ENCODE results near the gene HBA1. TPM values are rescaled to one million over a fixed set of nuclear protein-coding genes. Genes with fewer than 3 reads are reported as not detected.
"Not testable (repeated sequence)": the region's sequence is repeated elsewhere in the genome, so short reads cannot be mapped to it uniquely, and the experiment has no call there.

The HBA1 gene
- 48.1 and 106 TPM in 2 replicates for total RNA-seq (2011; cell fraction: chromatin; rRNA removed; ENCODE audit: low replicate concordance)
- total RNA-seq (2011; cell fraction: nucleolus; rRNA removed), result 358 and 373 TPM in 2 replicates
- total RNA-seq (2011; cell fraction: nucleoplasm; rRNA removed), result 287 and 376 TPM in 2 replicates
- total RNA-seq (2014; rRNA removed) (833 and 1,312 TPM in 2 replicates), total RNA-seq (2014; rRNA removed; fragmentation: Illumina TruSeq; extraction: Trizol) (75.7 and 128 TPM in 2 replicates), total RNA-seq (2015; rRNA removed; fragmentation: Illumina TruSeq; extraction: Trizol) (235 and 260 TPM in 2 replicates), total RNA-seq (2021) (2,388 and 2,454 TPM in 2 replicates), polyA plus RNA-seq (2011; rRNA removed) (225 and 945 TPM in 2 replicates), polyA plus RNA-seq (2014; fragmentation: Illumina TruSeq; extraction: Trizol) (380 and 1,790 TPM in 2 replicates), polyA plus RNA-seq (2014; fragmentation: Nextera tagmentation; extraction: Ambion mirVana) (100 to 1,000 TPM; 280 to 426 TPM), polyA plus RNA-seq (2014; rRNA removed) (1,187 and 1,422 TPM in 2 replicates), polyA minus RNA-seq (2011; rRNA and poly(A)+ RNA removed) (234 and 324 TPM in 2 replicates), Bru-seq, nascent RNA (percentile 64 among the genes with signal in this experiment), BruChase-seq, experiment 1, labeled RNA remaining after a 2-hour chase (percentile 60 among the genes with signal in this experiment), BruChase-seq, experiment 2, labeled RNA remaining after a 6-hour chase (percentile 62 among the genes with signal in this experiment)
- polyA plus RNA-seq (2011; cell fraction: cytosol; rRNA removed), result 1,412 and 5,030 TPM in 2 replicates
- 376 and 755 TPM in 2 replicates for polyA plus RNA-seq (2011; cell fraction: nucleus; rRNA removed)
- 890 and 2,659 TPM in 2 replicates for polyA plus RNA-seq (2012)
- polyA minus RNA-seq (2011; cell fraction: cytosol; rRNA and poly(A)+ RNA removed), result 1,514 and 1,646 TPM in 2 replicates
- 170 and 258 TPM in 2 replicates for polyA minus RNA-seq (2011; cell fraction: nucleus; rRNA and poly(A)+ RNA removed)
- long read RNA-seq, experiment 1, transcript HBA1-203 (2 exons, 674 nt), result minor isoform, 471 of 1,452 reads
- long read RNA-seq, experiment 1, transcript HBA1-201 (3 exons, 577 nt), result major isoform, 873 of 1,452 reads
- long read RNA-seq, experiment 1, transcript HBA1-204 (2 exons, 410 nt), result minor isoform, 5 of 1,452 reads
- long read RNA-seq, experiment 1, transcript HBA1-202 (3 exons, 504 nt), result minor isoform, 48 of 1,452 reads
- long read RNA-seq, experiment 1, partial matches to known transcripts, result 1 of 1,452 reads
- long read RNA-seq, experiment 1, other reads (novel, unspliced or antisense), result 54 of 1,452 reads
- long read RNA-seq, experiment 2, transcript HBA1-202 (3 exons, 504 nt), result minor isoform, 364 of 6,361 reads
- long read RNA-seq, experiment 2, transcript HBA1-201 (3 exons, 577 nt), result major isoform, 5,784 of 6,361 reads
- long read RNA-seq, experiment 2, transcript HBA1-203 (2 exons, 674 nt), result minor isoform, 127 of 6,361 reads
- long read RNA-seq, experiment 2, transcript HBA1-204 (2 exons, 410 nt), result minor isoform, 14 of 6,361 reads
- long read RNA-seq, experiment 2, partial matches to known transcripts, result 43 of 6,361 reads
- long read RNA-seq, experiment 2, other reads (novel, unspliced or antisense), result 29 of 6,361 reads
- long read RNA-seq, experiment 3, transcript HBA1-201 (3 exons, 577 nt), result major isoform, 1,049 of 1,166 reads
- long read RNA-seq, experiment 3, transcript HBA1-203 (2 exons, 674 nt), result minor isoform, 45 of 1,166 reads
- long read RNA-seq, experiment 3, transcript HBA1-202 (3 exons, 504 nt), result minor isoform, 49 of 1,166 reads
- long read RNA-seq, experiment 3, partial matches to known transcripts, result 0 of 1,166 reads
- long read RNA-seq, experiment 3, other reads (novel, unspliced or antisense), result 19 of 1,166 reads

- Histone ChIP-seq H3K9ac (ENCODE audit: insufficient read depth in 1 of 2, low read depth in 2 of 2, low read length in 2 of 2) (peak within 1 kb of the TSS; percentile 63 to 88), H3K4me3 (peak within 1 kb of the TSS; percentile 55), H3K27ac (ENCODE audit: extremely low read depth, low read depth, low read length) (peak within 1 kb of the TSS; percentile 57; the same call in 2 of the 3 replicates), H3K4me1 (replicated peaks in 1 of 2; ENCODE audit: control insufficient read depth in 2 of 2, insufficient read depth in 2 of 2, low read length in 2 of 2) (peaks cover 28 to 54% of the 10 kb centered on the region in 2 experiments; a peak in 4 of 5 replicates), H3K79me2 (ENCODE audit: control insufficient read depth, insufficient read depth, low read length) (peaks cover 49% of the 10 kb centered on the region), H3K4me2 (ENCODE audit: insufficient read depth, low read length) (peak within 1 kb of the TSS; percentile 80), H3K36me3 (ENCODE audit: control insufficient read depth, insufficient read depth, low read length) (peaks cover 21% of the 10 kb centered on the region)
- H3K9me3 ChIP-seq (replicated peaks; ENCODE audit: control insufficient read depth, insufficient read depth, low read depth, low read length); H3K9me1 ChIP-seq (ENCODE audit: control insufficient read depth, insufficient read depth, low read length); H4K20me1 ChIP-seq (replicated peaks; ENCODE audit: control insufficient read depth, insufficient read depth, low read length); intact Hi-C loops (cut with micrococcal nuclease); H2AFZ ChIP-seq (ENCODE audit: low read depth, low read length); DNase-seq (ENCODE audit: extremely low read depth in 1 of 4, low spot score in 3 of 4); H3K27me3 ChIP-seq (ENCODE audit: control insufficient read depth in 2 of 2, insufficient read depth in 2 of 2, low read length in 2 of 2); CTCF ChIA-PET (ENCODE audit: low intra/inter-chr PET ratio); in situ Hi-C loops (cut with MboI): not testable (repeated sequence)
- POLR2A ChIA-PET, result interaction anchor here (0.6 to 1.8 kb wide), 3 partner anchors 79 to 111 kb away, joined by 4 to 8 read pairs (median 7); no protein-coding TSS in a partner anchor
- TF ChIP-seq POLR2AphosphoS5 (IDR thresholded peaks at IDR 0.05; ENCODE audit: control insufficient read depth, insufficient read depth, low read depth, low read length), result peak; percentile 15; the same call in 1 of the 2 replicates
- peak; percentile 74 for TF ChIP-seq POLR2G (IDR thresholded peaks at IDR 0.05; ENCODE audit: low read depth, low read length)
- peak; percentile 23; the same call in 1 of the 2 replicates for TF ChIP-seq PHF8 (IDR thresholded peaks at IDR 0.05; ENCODE audit: borderline replicate concordance, low read length)
- TF ChIP-seq E2F6 (IDR thresholded peaks at IDR 0.05; ENCODE audit: borderline replicate concordance in 1 of 2, extremely low read depth in 1 of 2, insufficient read depth in 1 of 2, insufficient read length in 1 of 2, low read depth in 1 of 2, low read length in 1 of 2, poor library complexity in 1 of 2, severe bottlenecking in 1 of 2), result peak in 1 of 2 experiments; percentile 22
- peak; percentile 26; the same call in 1 of the 2 replicates for TF ChIP-seq ZFX (CRISPR knock-in tag; IDR thresholded peaks at IDR 0.05)
- TF ChIP-seq RBFOX2 (IDR thresholded peaks at IDR 0.05; ENCODE audit: low read depth, low read length), result peak; percentile 68
- TF ChIP-seq CXXC5 (CRISPR knock-in tag; IDR thresholded peaks at IDR 0.05), result peak; percentile 18; the same call in 1 of the 2 replicates
- TF ChIP-seq KDM5B (IDR thresholded peaks at IDR 0.05; ENCODE audit: insufficient replicate concordance, low read depth, low read length), result peak; percentile 37
- TF ChIP-seq RBBP5 (IDR thresholded peaks at IDR 0.05; ENCODE audit: borderline replicate concordance, insufficient read depth, low read length, poor library complexity, severe bottlenecking), result peak; percentile 28
- TF ChIP-seq TAF1 (IDR thresholded peaks at IDR 0.05; ENCODE audit: control insufficient read depth, extremely low read depth, insufficient read depth, low read length, severe bottlenecking), result peak; percentile 35
- FAIRE-seq, result peak; percentile 78
- 1% methylated on average over 10 of the region's 88 CpGs for WGBS (ENCODE audit: insufficient coverage, low coverage, missing lambda C conversion rate)
- TSS peak; percentile 78 for BruUV-seq (replicated peaks)
- peak; percentile 72 for ATAC-seq
These were observed at the start of gene HBA1 for GRCh38 chr16:176477-177382. Gene HBA1, plus strand, starts transcription at chr16:176680. Its CDS starts 37 bp downstream, at chr16:176717.
